Breast epithelium (tissue), 4 donors: ENCODE results near the gene IL1RAPL2. TPM values are rescaled to one million over a fixed set of nuclear protein-coding genes. Genes with fewer than 3 reads are reported as not detected.
"Not testable (repeated sequence)": the region's sequence is repeated elsewhere in the genome, so short reads cannot be mapped to it uniquely, and the experiment has no call there.

ENCODE experiments used
- DNase-seq, 2 donors: peaks; one replicate each; pipeline ENCODE4 v3.0.0-alpha.2; 2019; ENCODE audit warnings: low spot score in 2 of 2
- H3K27ac ChIP-seq, 2 donors: fragments of 200-600 bp; sonication (generic) in 1 of 2; one replicate each; pipeline ENCODE4 v1.5.1; 2016 to 2019; ENCODE audit warnings: mild to moderate bottlenecking in 1 of 2
- H3K27me3 ChIP-seq, 2 donors: fragments of 200-600 bp; sonication (generic) in 1 of 2; one replicate each; pipeline versions ENCODE4 v1.5.1 to v1.6.0; 2017 to 2019; ENCODE audit warnings: control low read depth in 1 of 2, mild to moderate bottlenecking in 1 of 2
- H3K36me3 ChIP-seq: fragments of 200-600 bp; one replicate; pipeline ENCODE4 v1.5.1; 2019
- H3K4me1 ChIP-seq, 2 donors: fragments of 200-600 bp; sonication (generic); one replicate each; pipeline ENCODE4 v1.5.1; 2016 to 2019; ENCODE audit warnings: control low read depth in 1 of 2
- H3K4me3 ChIP-seq, 3 donors: fragments of 200-600 bp; sonication (generic); 1 replicate in 2 of 3; 2 replicates in 1 of 3; pipeline ENCODE4 v1.5.1; 2016 to 2019; ENCODE audit warnings: mild to moderate bottlenecking in 3 of 3, moderate library complexity in 2 of 3
- H3K9me3 ChIP-seq, 2 donors: fragments of 200-600 bp; sonication (generic) in 1 of 2; one replicate each; pipeline ENCODE4 v1.5.1; 2016 to 2019; ENCODE audit warnings: control low read depth in 1 of 2
- CTCF ChIP-seq, 3 donors: fragments of 450-650 bp; IDR thresholded peaks; one replicate each; pipeline ENCODE4 v1.5.1; 2016 to 2017; ENCODE audit warnings: antibody characterized with exemption in 3 of 3, mild to moderate bottlenecking in 3 of 3, moderate library complexity in 3 of 3
- POLR2A ChIP-seq: fragments of 450-650 bp; IDR thresholded peaks from one replicate; pipeline ENCODE4 v1.6.1; 2016; ENCODE audit warnings: antibody characterized with exemption, mild to moderate bottlenecking, moderate library complexity
- POLR2AphosphoS5 ChIP-seq, 3 donors: sonication (generic); formaldehyde crosslinking; IDR thresholded peaks; one replicate each; pipeline ENCODE4 v1.6.1; 2017; ENCODE audit warnings: antibody characterized with exemption in 3 of 3
- intact Hi-C: fragments of 100-400 bp; cut with DNase I; formaldehyde crosslinking; loops from one replicate; pipeline ENCODE4 v1.15.1; 2023; ENCODE audit warnings: low total_unique reads
- total RNA-seq, 3 donors: library from RNA; depleted of rRNA; stranded (reverse); fragments of >200 nt; gene quantifications; one replicate each; pipeline ENCODE4 v1.1.0, GENCODE V29; 2016

IL1RAPL2 gene
- total RNA-seq, 3 donors from 2014 or later, result 0.44 to 0.66 TPM; not detected in 1

DNA sequence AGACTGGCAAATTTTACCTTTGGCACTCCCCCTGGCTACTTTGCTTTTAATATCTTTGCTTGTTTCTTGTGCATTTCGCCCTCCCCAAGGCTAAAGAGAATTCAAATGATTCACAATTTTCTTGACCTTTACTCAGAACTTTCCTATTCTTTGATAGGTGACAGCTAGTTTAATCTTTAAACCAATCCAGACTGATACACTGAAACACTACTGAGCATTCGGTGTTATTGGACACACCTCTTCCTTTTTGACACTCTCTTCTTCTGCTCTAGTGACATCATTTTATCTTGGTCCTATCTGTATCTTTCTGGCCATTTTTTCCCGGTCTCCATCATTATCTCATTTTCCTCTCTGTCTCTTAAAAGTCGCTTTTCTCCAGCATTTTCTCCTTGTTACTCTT lies 103.1 kb downstream of the IL1RAPL2 start:
- Histone ChIP-seq H3K36me3 (no peaks in the 10 kb centered on the region), H3K27ac (no peak overlapping the region), H3K4me1 (no peaks in the 10 kb centered on the region), H3K4me3 (no peak overlapping the region), H3K27me3 (peaks cover 0 to 24% of the 10 kb centered on the region in 2 donors), H3K9me3 (no peaks in the 10 kb centered on the region)
- TF ChIP-seq POLR2AphosphoS5 (IDR thresholded peaks at IDR 0.05) (no peak), POLR2A (no peak), CTCF (IDR thresholded peaks at IDR 0.05) (no peak)
- intact Hi-C loops, result no loop called here
- DNase-seq, result no peak

DNA sequence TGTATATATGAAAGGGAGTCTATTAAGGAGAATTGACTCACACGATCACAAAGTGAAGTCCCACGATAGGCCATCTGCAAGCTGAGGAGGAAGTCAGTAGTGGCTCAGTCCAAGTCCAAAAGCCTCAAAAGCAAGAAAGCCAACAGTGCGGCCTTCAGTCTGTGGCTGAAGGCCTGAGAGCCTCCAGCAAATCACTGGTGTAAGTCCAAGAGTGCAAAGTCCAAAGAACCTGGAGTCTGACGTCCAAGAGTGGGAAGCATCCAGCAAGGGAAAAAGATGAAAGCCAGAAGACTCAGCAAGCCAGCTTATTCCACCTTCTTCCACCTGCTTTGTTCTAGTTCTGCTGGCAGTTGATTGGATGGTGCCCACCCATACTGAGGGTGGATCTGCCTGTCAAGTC lies 104.1 kb downstream of the IL1RAPL2 start:
- Histone ChIP-seq H3K36me3 (no peaks in the 10 kb centered on the region), H3K4me1 (no peaks in the 10 kb centered on the region), H3K9me3 (no peaks in the 10 kb centered on the region), H3K4me3 (no peak overlapping the region), H3K27me3 (peaks cover 0 to 16% of the 10 kb centered on the region in 2 donors), H3K27ac (no peak overlapping the region)
- TF ChIP-seq POLR2A (no peak), CTCF (IDR thresholded peaks at IDR 0.05) (no peak), POLR2AphosphoS5 (IDR thresholded peaks at IDR 0.05) (no peak)
- DNase-seq, result no peak
- intact Hi-C loops, result no loop called here

- intact Hi-C loops, H3K4me1 ChIP-seq, H3K9me3 ChIP-seq, H3K27ac ChIP-seq, H3K27me3 ChIP-seq, H3K36me3 ChIP-seq, DNase-seq, H3K4me3 ChIP-seq: not testable (repeated sequence)
These were observed 111.5 kb downstream of the IL1RAPL2 start for GRCh38 chrX:104677517-104677916.

DNA sequence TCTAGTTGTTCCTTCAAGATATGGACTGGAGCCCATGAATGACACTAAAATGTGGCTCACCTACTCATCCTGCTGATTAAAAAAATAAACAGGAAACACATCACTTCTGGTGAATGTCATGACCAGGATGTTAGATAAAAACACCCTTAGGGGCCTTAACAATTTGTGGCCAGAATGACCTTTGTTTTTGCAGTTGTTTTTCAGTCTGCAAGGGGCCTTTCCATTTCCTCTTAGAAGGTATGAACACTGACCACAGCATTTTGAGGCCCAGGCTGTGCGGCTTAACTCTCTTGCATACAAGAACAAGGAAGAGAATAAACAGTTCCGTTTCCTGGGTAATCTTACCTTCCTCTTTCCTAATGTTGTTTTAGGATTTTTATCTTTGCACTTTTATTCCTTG lies 113.2 kb downstream of the IL1RAPL2 start:
- Histone ChIP-seq H3K27me3 (peaks cover 0 to 24% of the 10 kb centered on the region in 2 donors), H3K4me1 (no peaks in the 10 kb centered on the region), H3K36me3 (no peaks in the 10 kb centered on the region), H3K9me3 (no peaks in the 10 kb centered on the region), H3K27ac (no peak overlapping the region), H3K4me3 (no peak overlapping the region)
- intact Hi-C loops, result no loop called here
- no peak for DNase-seq
- TF ChIP-seq POLR2AphosphoS5 (IDR thresholded peaks at IDR 0.05), result no peak
- TF ChIP-seq POLR2A, result no peak
- no peak for TF ChIP-seq CTCF (IDR thresholded peaks at IDR 0.05)

DNA sequence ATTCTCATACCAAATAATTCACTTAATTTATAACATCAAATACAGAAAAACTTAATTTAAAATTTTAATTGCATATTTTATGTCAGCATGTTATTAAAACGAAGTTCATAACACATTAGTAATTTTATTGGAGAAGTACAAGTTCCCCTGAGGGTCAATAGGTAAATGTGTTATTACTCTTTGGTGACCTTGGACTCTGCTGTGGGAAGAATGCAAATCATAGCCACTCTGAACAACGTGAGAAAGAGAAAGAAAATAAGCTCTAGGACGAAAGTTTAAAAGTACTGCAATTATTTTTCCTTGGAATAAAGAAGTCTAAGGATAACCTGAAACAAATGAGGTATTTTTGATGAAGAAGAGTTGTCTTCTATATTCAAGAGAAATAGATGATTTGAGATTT lies 115.2 kb downstream of the IL1RAPL2 start:
- Histone ChIP-seq H3K4me3 (no peak overlapping the region), H3K9me3 (no peaks in the 10 kb centered on the region), H3K36me3 (no peaks in the 10 kb centered on the region), H3K27me3 (peaks cover 0 to 40% of the 10 kb centered on the region in 2 donors), H3K27ac (no peak overlapping the region), H3K4me1 (no peaks in the 10 kb centered on the region)
- no peak for DNase-seq
- intact Hi-C loops, result no loop called here
- TF ChIP-seq CTCF (IDR thresholded peaks at IDR 0.05) (no peak), POLR2A (no peak), POLR2AphosphoS5 (IDR thresholded peaks at IDR 0.05) (no peak)

- no peaks in the 10 kb centered on the region for H3K36me3 ChIP-seq
- H3K27ac ChIP-seq, result no peak overlapping the region
- no peaks in the 10 kb centered on the region for H3K9me3 ChIP-seq
- peaks cover 0 to 46% of the 10 kb centered on the region in 2 donors for H3K27me3 ChIP-seq
- no peak overlapping the region for H3K4me3 ChIP-seq
- DNase-seq, result no peak
- no peaks in the 10 kb centered on the region for H3K4me1 ChIP-seq
- intact Hi-C loops, result no loop called here
- no peak for TF ChIP-seq POLR2AphosphoS5 (IDR thresholded peaks at IDR 0.05)
- no peak for TF ChIP-seq POLR2A
- no peak for TF ChIP-seq CTCF (IDR thresholded peaks at IDR 0.05)
These were observed 118.1 kb downstream of the IL1RAPL2 start for GRCh38 chrX:104684077-104684476.
